ENCODE results near the gene KRTAP6-2. TPM values are rescaled to one million over a fixed set of nuclear protein-coding genes. Genes with fewer than 3 reads are reported as not detected.

KRTAP6-2 gene
- total RNA-seq, 1 experiment from 2014 or later: not detected

GRCh38 chr21:30579346-30579745 lies 19.4 kb downstream of the KRTAP6-2 start:
- no peak for DNase-seq (ENCODE audit: extremely low read depth, low read depth)

GRCh38 chr21:30577766-30578165 lies 20.9 kb downstream of the KRTAP6-2 start:
- DNase-seq (ENCODE audit: extremely low read depth, low read depth): no peak

- DNase-seq (ENCODE audit: extremely low read depth, low read depth): no peak
Observed at GRCh38 chr21:30567617-30568016, 31.1 kb downstream of the KRTAP6-2 start.

GRCh38 chr21:30563630-30564029 lies 35.1 kb downstream of the KRTAP6-2 start:
- DNase-seq (ENCODE audit: extremely low read depth, low read depth): no peak

- no peak for DNase-seq (ENCODE audit: extremely low read depth, low read depth)
Observed at GRCh38 chr21:30563072-30563471, 35.6 kb downstream of the KRTAP6-2 start.

GRCh38 chr21:30561957-30562356 lies 36.7 kb downstream of the KRTAP6-2 start:
- DNase-seq (ENCODE audit: extremely low read depth, low read depth): no peak

GRCh38 chr21:30561264-30561895 lies 37.3 kb downstream of the KRTAP6-2 start, which contains the start of gene KRTAP19-7:
Gene KRTAP19-7, minus strand, starts transcription at chr21:30561314. Its CDS starts 25 bp downstream, at chr21:30561289.
- DNase-seq (ENCODE audit: extremely low read depth, low read depth): no peak

- no peak for DNase-seq (ENCODE audit: extremely low read depth, low read depth)
Observed at GRCh38 chr21:30555095-30555494, 43.6 kb downstream of the KRTAP6-2 start.

- DNase-seq (ENCODE audit: extremely low read depth, low read depth): no peak
Observed at GRCh38 chr21:30552782-30553181, 45.9 kb downstream of the KRTAP6-2 start.

Small RNA genes within 50 kb of the gene (small RNA-seq; reads per million reads assigned to genes)
- 0 reads per million in 2 experiments for gene KRTAP20-1
- gene KRTAP20-3: 0 reads per million in 2 experiments
- 0 reads per million in 2 experiments for gene KRTAP20-4
- 0 reads per million in 2 experiments for gene KRTAP22-1
- 0 reads per million in 2 experiments for gene KRTAP22-2

Other genes with a start within 250 kb of the KRTAP6-2 start
- gene KRTAP13-2, start 226.6 kb downstream of the KRTAP6-2 start, total RNA-seq (2014; rRNA removed; shearing (Covaris generic)): not detected in 2 replicates
- not detected in 2 replicates for gene KRTAP13-1, start 202.9 kb downstream of the KRTAP6-2 start, total RNA-seq (2014; rRNA removed; shearing (Covaris generic))
- gene KRTAP13-3, start 173.0 kb downstream of the KRTAP6-2 start, total RNA-seq (2014; rRNA removed; shearing (Covaris generic)): not detected in 2 replicates
- not detected in 2 replicates for gene KRTAP13-4, start 168.7 kb downstream of the KRTAP6-2 start, total RNA-seq (2014; rRNA removed; shearing (Covaris generic))
- gene KRTAP15-1, start 158.6 kb downstream of the KRTAP6-2 start, total RNA-seq (2014; rRNA removed; shearing (Covaris generic)): not detected in 2 replicates
- not detected in 2 replicates for gene KRTAP19-1, start 118.5 kb downstream of the KRTAP6-2 start, total RNA-seq (2014; rRNA removed; shearing (Covaris generic))
- gene KRTAP19-2, start 111.5 kb downstream of the KRTAP6-2 start, total RNA-seq (2014; rRNA removed; shearing (Covaris generic)): not detected in 2 replicates
- gene KRTAP19-3, start 106.9 kb downstream of the KRTAP6-2 start, total RNA-seq (2014; rRNA removed; shearing (Covaris generic)): not detected in 2 replicates
- not detected in 2 replicates for gene KRTAP19-4, start 101.7 kb downstream of the KRTAP6-2 start, total RNA-seq (2014; rRNA removed; shearing (Covaris generic))
- not detected in 2 replicates for gene KRTAP19-5, start 96.8 kb downstream of the KRTAP6-2 start, total RNA-seq (2014; rRNA removed; shearing (Covaris generic))
- not detected in 2 replicates for gene KRTAP19-6, start 57.0 kb downstream of the KRTAP6-2 start, total RNA-seq (2014; rRNA removed; shearing (Covaris generic))
- not detected in 2 replicates for gene KRTAP19-7, start 37.6 kb downstream of the KRTAP6-2 start, total RNA-seq (2014; rRNA removed; shearing (Covaris generic))
- not detected in 2 replicates for gene KRTAP22-2, start 8.5 kb downstream of the KRTAP6-2 start, total RNA-seq (2014; rRNA removed; shearing (Covaris generic))
- gene KRTAP6-3, start 6.5 kb downstream of the KRTAP6-2 start, total RNA-seq (2014; rRNA removed; shearing (Covaris generic)): not detected in 2 replicates
- gene KRTAP22-1, start 2.2 kb upstream of the KRTAP6-2 start, total RNA-seq (2014; rRNA removed; shearing (Covaris generic)): not detected in 2 replicates
- not detected in 2 replicates for gene KRTAP6-1, start 15.0 kb upstream of the KRTAP6-2 start, total RNA-seq (2014; rRNA removed; shearing (Covaris generic))
- not detected in 2 replicates for gene KRTAP20-1, start 17.5 kb upstream of the KRTAP6-2 start, total RNA-seq (2014; rRNA removed; shearing (Covaris generic))
- not detected in 2 replicates for gene KRTAP20-4, start 21.7 kb upstream of the KRTAP6-2 start, total RNA-seq (2014; rRNA removed; shearing (Covaris generic))
- not detected in 2 replicates for gene KRTAP20-2, start 36.3 kb upstream of the KRTAP6-2 start, total RNA-seq (2014; rRNA removed; shearing (Covaris generic))
- gene KRTAP20-3, start 44.0 kb upstream of the KRTAP6-2 start, total RNA-seq (2014; rRNA removed; shearing (Covaris generic)): not detected in 2 replicates
- gene KRTAP21-3, start 119.9 kb upstream of the KRTAP6-2 start, total RNA-seq (2014; rRNA removed; shearing (Covaris generic)): not detected in 2 replicates
- not detected in 2 replicates for gene KRTAP21-2, start 148.4 kb upstream of the KRTAP6-2 start, total RNA-seq (2014; rRNA removed; shearing (Covaris generic))
- gene KRTAP21-1, start 156.5 kb upstream of the KRTAP6-2 start, total RNA-seq (2014; rRNA removed; shearing (Covaris generic)): not detected in 2 replicates
- not detected in 2 replicates for gene KRTAP8-1, start 214.4 kb upstream of the KRTAP6-2 start, total RNA-seq (2014; rRNA removed; shearing (Covaris generic))
- gene KRTAP7-1, start 230.9 kb upstream of the KRTAP6-2 start, total RNA-seq (2014; rRNA removed; shearing (Covaris generic)): not detected in 2 replicates